ENCODE results near the gene SUGCT. TPM values are rescaled to one million over a fixed set of nuclear protein-coding genes. Genes with fewer than 3 reads are reported as not detected.

SUGCT gene
- total and polyA plus RNA-seq, 9 of the 15 experiments (the other 6 are each of a cell fraction or from before 2014, with no cell fraction given): 0.58 to 2.5 (median 1.4) TPM

GRCh38 chr7:40700653-40701421, 566.0 kb downstream of the SUGCT start:
- no peaks in the 10 kb centered on the region for H3K27me3 ChIP-seq (ENCODE audit: control insufficient read depth in 2 of 2, insufficient read depth in 2 of 2, low read length in 2 of 2)
- H4K20me1 ChIP-seq (replicated peaks; ENCODE audit: control insufficient read depth, insufficient read depth, low read length): no peaks in the 10 kb centered on the region
- H3K4me1 ChIP-seq (replicated peaks in 1 of 2; ENCODE audit: control insufficient read depth in 2 of 2, insufficient read depth in 2 of 2, low read length in 2 of 2): no peaks in the 10 kb centered on the region
- H3K27ac ChIP-seq (ENCODE audit: extremely low read depth, low read depth, low read length): no peak overlapping the region
- no peaks in the 10 kb centered on the region for H3K9me3 ChIP-seq (replicated peaks; ENCODE audit: control insufficient read depth, insufficient read depth, low read depth, low read length)
- CTCF ChIA-PET (ENCODE audit: low intra/inter-chr PET ratio): no interaction called here
- no TSS peak for BruUV-seq (replicated peaks)
- H3K36me3 ChIP-seq (ENCODE audit: control insufficient read depth, insufficient read depth, low read length): no peaks in the 10 kb centered on the region
- no peak overlapping the region for H3K9ac ChIP-seq (ENCODE audit: insufficient read depth in 1 of 2, low read depth in 2 of 2, low read length in 2 of 2)
- FAIRE-seq (no peak), DNase-seq (ENCODE audit: extremely low read depth in 1 of 4, low spot score in 3 of 4) (no peak), ATAC-seq (no peak)
- H3K4me2 ChIP-seq (ENCODE audit: insufficient read depth, low read length): no peak overlapping the region
- no peaks in the 10 kb centered on the region for H3K9me1 ChIP-seq (ENCODE audit: control insufficient read depth, insufficient read depth, low read length)
- intact Hi-C loops (cut with micrococcal nuclease) (no loop called here), in situ Hi-C loops (cut with MboI) (no loop called here)
- POLR2A ChIA-PET: interaction anchor here (0.7 kb wide), 1 partner anchor 83 kb away, joined by 3 read pairs; no protein-coding TSS in a partner anchor
- no peak overlapping the region for H3K4me3 ChIP-seq
- no peak overlapping the region for H2AFZ ChIP-seq (ENCODE audit: low read depth, low read length)
- WGBS (ENCODE audit: insufficient coverage, low coverage, missing lambda C conversion rate): under 1% methylated on average over 9 of the region's 9 CpGs
- no peaks in the 10 kb centered on the region for H3K79me2 ChIP-seq (ENCODE audit: control insufficient read depth, insufficient read depth, low read length)
- TF ChIP-seq POLR3A (IDR thresholded peaks at IDR 0.05; ENCODE audit: borderline replicate concordance, extremely low read depth, insufficient read depth, insufficient read length) (no peak), CHCHD3 (CRISPR knock-in tag; IDR thresholded peaks at IDR 0.05) (no peak), POLR3G (IDR thresholded peaks at IDR 0.05; ENCODE audit: extremely low read depth, insufficient read length, insufficient replicate concordance) (no peak), NELFE (IDR thresholded peaks at IDR 0.05; ENCODE audit: insufficient read depth, insufficient read length) (no peak), SP2 (IDR thresholded peaks at IDR 0.05; ENCODE audit: extremely low read depth, low read depth, low read length, poor library complexity, severe bottlenecking) (no peak), BRF1 (IDR thresholded peaks at IDR 0.05; ENCODE audit: borderline replicate concordance, extremely low read depth, insufficient read length) (no peak), ZNF717 (CRISPR knock-in tag; IDR thresholded peaks at IDR 0.05) (no peak), CHD4 (IDR thresholded peaks at IDR 0.05; ENCODE audit: insufficient read depth, insufficient replicate concordance, low read depth, low read length, poor library complexity, severe bottlenecking) (no peak), LARP7 (IDR thresholded peaks at IDR 0.05) (no peak), LCOR (CRISPR knock-in tag; IDR thresholded peaks at IDR 0.05) (no peak), ZNF507 (tag; conservative IDR thresholded peaks at IDR 0.05) (no peak), FOXK1 (CRISPR knock-in tag; IDR thresholded peaks at IDR 0.05; ENCODE audit: borderline replicate concordance) (no peak), KAT8 (IDR thresholded peaks at IDR 0.05; ENCODE audit: low read depth) (no peak), PHB2 (IDR thresholded peaks at IDR 0.05; ENCODE audit: low read depth) (no peak), ZNF644 (tag; IDR thresholded peaks at IDR 0.05; ENCODE audit: low read depth) (no peak), ZBTB1 (CRISPR knock-in tag; IDR thresholded peaks at IDR 0.05; ENCODE audit: borderline replicate concordance, low read depth) (no peak), EWSR1 (IDR thresholded peaks at IDR 0.05; ENCODE audit: borderline replicate concordance, low read depth, partially characterized antibody) (no peak)

Data from K562 (cell line).